ENCODE measurements around the gene MINPP1.

The MINPP1 gene

DNA sequence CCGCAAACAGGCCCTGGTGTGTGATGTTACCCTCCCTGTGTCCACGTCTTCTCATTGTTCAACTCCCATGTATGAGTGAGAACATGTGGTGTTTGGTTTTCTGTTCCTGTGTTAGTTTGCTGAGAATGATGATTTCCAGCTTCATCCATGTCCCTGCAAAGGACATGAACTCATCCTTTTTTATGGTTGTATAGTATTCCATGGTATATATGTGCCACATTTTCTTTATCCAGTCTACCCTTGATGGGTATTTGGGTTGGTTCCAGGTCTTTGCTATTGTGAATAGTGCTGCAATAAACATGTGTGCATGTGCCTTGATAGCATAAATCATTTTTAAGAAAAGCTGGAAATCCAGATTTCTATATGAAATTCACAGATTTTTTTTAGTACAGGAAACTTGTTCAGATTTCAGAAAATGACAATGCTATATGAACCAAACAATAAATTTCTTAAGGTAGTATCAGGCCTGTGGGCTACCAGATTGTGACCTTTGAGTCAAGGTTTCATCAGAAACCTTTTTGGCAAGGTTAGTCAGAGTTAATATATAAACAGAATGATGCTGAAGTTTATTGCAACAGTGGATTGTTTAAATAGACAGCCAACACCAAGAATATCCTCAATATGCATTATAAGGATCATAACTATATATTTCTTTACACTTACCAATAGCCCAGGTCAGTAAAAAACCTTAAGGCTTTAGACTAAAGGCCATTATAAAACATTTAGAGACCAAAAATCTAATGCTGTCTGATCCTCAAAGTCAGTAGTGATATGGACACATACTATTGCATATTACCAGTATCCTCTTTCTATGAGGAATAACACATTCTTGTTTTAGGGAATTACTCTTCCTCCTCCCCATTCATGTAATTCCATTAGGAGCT lies 86.3 kb downstream of the MINPP1 start:
- TF ChIP-seq GATA3 (IDR thresholded peaks at IDR 0.05; ENCODE audit: low read depth, low read length) (no peak), GATA2 (IDR thresholded peaks at IDR 0.05; ENCODE audit: low read depth, low read length) (no peak)

DNA sequence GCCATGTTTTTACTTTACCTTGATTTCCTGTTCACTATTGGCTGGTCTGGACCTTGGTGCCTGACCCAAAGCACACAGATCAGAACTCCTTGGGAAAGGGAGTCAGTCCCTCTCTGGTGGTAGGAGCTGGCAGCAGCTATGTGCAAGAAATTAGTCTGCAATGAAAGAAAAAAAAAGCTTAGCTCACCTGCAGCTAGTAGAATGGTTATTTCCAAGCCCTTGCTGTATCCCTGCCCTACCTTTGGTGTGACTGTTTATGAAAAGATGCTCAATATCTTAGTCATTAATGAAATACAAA lies 86.8 kb downstream of the MINPP1 start:
- TF ChIP-seq GATA3 (IDR thresholded peaks at IDR 0.05; ENCODE audit: low read depth, low read length) (no peak), GATA2 (IDR thresholded peaks at IDR 0.05; ENCODE audit: low read depth, low read length) (no peak)

DNA sequence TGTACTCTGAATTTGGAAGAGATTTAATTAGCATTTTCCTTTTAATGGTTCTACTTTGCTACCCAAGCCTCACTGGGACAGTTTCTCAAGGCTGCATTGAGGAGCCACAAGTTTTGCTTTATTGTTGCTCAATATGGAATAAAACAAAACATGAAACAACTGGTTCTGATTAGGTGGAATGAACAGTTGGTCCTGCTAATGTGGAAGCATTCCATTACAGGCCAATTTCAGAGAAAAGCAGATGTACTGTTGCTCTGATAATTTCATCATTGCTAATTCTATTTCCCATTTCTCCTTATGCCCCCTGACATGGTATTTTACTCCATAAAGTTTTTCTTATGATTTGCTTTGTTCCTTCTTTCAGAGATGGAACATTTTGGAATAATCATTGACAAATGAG lies 89.0 kb downstream of the MINPP1 start:
- TF ChIP-seq GATA3 (IDR thresholded peaks at IDR 0.05; ENCODE audit: low read depth, low read length) (no peak), GATA2 (IDR thresholded peaks at IDR 0.05; ENCODE audit: low read depth, low read length) (no peak)

DNA sequence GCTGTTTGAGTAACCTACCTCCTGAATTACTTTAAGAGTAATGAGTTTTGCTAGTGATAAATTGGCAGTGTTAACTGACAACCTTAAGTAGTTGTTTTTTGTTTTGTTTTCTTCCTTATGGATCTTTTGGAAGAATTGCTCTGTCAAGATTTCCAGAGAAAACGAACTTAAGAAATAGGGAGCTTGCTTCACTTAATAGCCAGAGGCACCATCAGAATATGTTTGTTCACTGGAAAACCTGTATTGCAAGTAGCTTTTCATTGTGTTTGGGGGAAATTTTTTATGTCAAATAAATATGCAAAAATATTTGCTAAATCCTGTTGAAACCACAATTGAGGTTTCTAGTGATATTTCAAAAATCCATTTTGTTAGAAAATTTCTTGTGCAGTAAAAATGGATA lies 89.5 kb downstream of the MINPP1 start:
- TF ChIP-seq GATA2 (IDR thresholded peaks at IDR 0.05; ENCODE audit: low read depth, low read length) (no peak), GATA3 (IDR thresholded peaks at IDR 0.05; ENCODE audit: low read depth, low read length) (no peak)

DNA sequence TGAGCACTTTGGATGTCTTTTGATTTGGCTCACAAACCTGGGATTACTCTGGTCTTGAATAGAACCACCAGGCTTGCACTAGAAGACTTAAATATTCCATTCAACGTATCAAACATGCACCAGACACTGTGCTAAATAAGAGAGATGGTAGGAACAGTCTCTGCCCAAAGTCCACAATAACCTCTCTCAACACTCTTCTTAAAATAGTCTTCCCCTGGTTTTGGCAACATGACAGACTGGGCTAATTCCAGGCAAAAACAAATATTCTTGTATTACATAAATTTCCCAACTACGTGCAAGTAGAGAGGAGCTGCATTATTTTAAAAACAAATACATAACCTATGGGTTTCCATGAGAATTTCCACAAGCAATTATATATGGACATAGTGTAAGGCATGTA lies 90.2 kb downstream of the MINPP1 start:
- TF ChIP-seq GATA2 (IDR thresholded peaks at IDR 0.05; ENCODE audit: low read depth, low read length) = no peak
- TF ChIP-seq GATA3 (IDR thresholded peaks at IDR 0.05; ENCODE audit: low read depth, low read length) = no peak

DNA sequence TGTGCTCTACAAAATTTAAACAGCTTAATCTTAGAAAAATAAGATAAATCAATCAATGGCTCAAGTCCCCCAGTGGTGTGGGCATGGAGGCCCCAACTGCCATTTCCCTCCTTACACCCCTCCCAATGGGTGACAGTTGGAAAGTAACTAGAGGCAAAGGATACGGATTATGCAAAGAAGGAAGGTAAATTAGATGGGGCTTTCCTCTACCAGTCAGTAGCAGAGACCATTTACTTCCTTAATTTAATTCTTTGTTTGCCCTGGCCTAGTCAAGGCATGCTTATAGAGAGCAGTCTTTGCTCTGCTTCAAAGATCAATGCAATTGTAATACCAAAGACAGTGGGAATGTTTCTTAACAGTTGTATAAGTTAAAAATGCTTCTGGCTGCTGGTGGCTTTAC lies 91.7 kb downstream of the MINPP1 start:
- TF ChIP-seq GATA2 (IDR thresholded peaks at IDR 0.05; ENCODE audit: low read depth, low read length) (no peak), GATA3 (IDR thresholded peaks at IDR 0.05; ENCODE audit: low read depth, low read length) (no peak)

DNA sequence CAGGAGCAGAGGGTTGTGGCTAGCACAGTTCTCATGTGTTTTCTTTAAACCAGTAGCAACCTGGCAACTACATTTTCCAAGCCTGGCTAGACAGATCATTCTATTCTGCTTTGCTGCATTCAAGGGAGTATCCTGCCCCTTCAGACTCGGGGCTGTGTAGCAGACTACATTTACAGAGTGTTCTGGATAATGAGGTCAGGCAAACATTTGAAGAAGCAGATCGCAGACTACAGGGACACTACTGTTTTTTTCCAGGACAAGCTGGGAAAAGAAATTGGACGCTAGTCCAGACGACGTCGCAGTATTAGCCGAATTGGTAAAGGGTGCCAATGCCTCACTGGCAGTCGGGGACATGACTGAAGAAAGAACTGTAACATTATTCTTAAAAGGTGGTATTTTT lies 94.0 kb downstream of the MINPP1 start:
- no peak for TF ChIP-seq GATA2 (IDR thresholded peaks at IDR 0.05; ENCODE audit: low read depth, low read length)
- TF ChIP-seq GATA3 (IDR thresholded peaks at IDR 0.05; ENCODE audit: low read depth, low read length) = no peak

DNA sequence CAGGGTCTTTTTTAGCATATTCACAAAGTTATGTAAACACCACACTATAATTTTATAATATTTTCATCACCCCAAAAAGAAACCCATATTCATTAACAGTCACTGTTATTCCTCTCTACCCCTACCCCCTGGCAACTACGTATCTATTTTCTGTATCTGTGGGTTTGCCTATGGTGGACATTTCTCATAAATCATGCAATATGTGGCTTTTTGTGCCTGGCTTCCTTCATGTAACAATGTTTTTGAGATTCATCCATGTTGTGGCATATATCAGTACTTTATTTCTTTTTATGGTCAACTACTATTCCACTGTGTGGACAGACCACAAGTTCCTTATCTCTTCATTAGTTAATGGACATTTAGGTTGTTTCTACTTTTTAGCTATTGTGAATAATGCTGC lies 95.9 kb downstream of the MINPP1 start:
- TF ChIP-seq GATA2 (IDR thresholded peaks at IDR 0.05; ENCODE audit: low read depth, low read length) (no peak), GATA3 (IDR thresholded peaks at IDR 0.05; ENCODE audit: low read depth, low read length) (no peak)

Measured in SH-SY5Y (cell line).